NCI-H1417 (cell line): ENCODE data around the gene MAP4.
"Not testable (repeated sequence)": the region's sequence is repeated elsewhere in the genome, so short reads cannot be mapped to it uniquely, and the experiment has no call there.

ENCODE experiments used
- DNase-seq, 3 experiments: peaks; one replicate each; lab custom pipeline; 2025; lab: John Stamatoyannopoulos, UW

Gene MAP4

GRCh38 chr3:47846186-47846879 lies 169.9 kb downstream of the MAP4 start:
- DNase-seq, result no peak

GRCh38 chr3:47841786-47842349 lies 174.3 kb downstream of the MAP4 start:
- no peak for DNase-seq

GRCh38 chr3:47838503-47838902 lies 177.7 kb downstream of the MAP4 start:
- no peak for DNase-seq

GRCh38 chr3:47836986-47837385 lies 179.2 kb downstream of the MAP4 start:
- no peak for DNase-seq

GRCh38 chr3:47829482-47829881 lies 186.7 kb downstream of the MAP4 start:
- not testable (repeated sequence) for DNase-seq

GRCh38 chr3:47825590-47825989 lies 190.6 kb downstream of the MAP4 start:
- peak in 2 of 3 experiments; percentile 15 to 22 for DNase-seq

GRCh38 chr3:47824541-47825473 lies 191.4 kb downstream of the MAP4 start:
- DNase-seq, result peak; percentile 58 to 79 (median 75)

- DNase-seq, result no peak
These were observed 198.6 kb downstream of the MAP4 start for GRCh38 chr3:47817609-47818008.

- DNase-seq, result peak in 1 of 3 experiments; percentile 22
These were observed 202.6 kb downstream of the MAP4 start for GRCh38 chr3:47813551-47814177.

GRCh38 chr3:47804577-47804976 lies 211.6 kb downstream of the MAP4 start:
- no peak for DNase-seq

GRCh38 chr3:47803480-47804025 lies 212.7 kb downstream of the MAP4 start:
- peak in 1 of 3 experiments; percentile 14 for DNase-seq

- peak; percentile 57 to 89 (median 88) for DNase-seq
These were observed 213.3 kb downstream of the MAP4 start, which contains the start of gene DHX30 for GRCh38 chr3:47802734-47803479. TSS of gene DHX30 (plus strand) at chr3:47803138. CDS start at chr3:47810684, 7,546 bp downstream.
